ENCODE results near the gene TENT4B. TPM values are rescaled to one million over a fixed set of nuclear protein-coding genes. Genes with fewer than 3 reads are reported as not detected.

Gene TENT4B
- total RNA-seq, 4 donors from 2014 or later, result 5.9 to 24.7 (median 12.7) TPM

DNA sequence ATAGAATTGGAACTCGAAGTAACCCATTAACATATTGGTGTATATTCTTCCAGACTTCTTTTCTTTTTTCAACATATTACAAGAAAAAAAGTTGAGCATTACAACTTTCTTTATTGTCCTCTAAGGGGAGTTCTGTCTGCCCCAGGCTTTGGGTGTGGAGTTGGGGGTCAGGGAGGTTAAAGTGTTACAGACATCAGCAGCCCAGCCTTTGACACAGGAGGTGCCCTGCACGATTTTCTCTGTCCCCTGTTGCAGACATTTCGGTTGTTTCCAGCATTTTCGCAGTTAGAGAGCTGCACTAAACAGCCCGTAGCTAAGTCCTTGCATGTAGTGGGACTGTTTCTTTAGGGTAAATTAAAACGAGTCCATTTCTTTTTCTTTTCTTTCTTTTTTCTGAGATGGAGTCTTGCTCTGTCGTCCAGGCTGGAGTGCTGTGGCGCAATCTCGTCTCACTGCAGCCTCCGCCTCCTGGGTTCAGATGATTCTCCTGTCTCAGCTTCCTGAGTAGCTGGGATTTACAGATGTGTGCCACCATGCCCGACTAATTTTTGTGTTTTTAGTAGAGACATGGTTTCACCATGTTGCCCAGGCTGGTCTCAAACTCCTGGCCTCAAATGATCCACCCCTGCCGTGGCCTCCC lies 99.9 kb downstream of the TENT4B start:
- intact Hi-C loops (cut with DNase I; ENCODE audit: low total_unique reads), result no loop called here
- H3K4me3 ChIP-seq, result no peak overlapping the region
- H3K27me3 ChIP-seq, result no peaks in the 10 kb centered on the region
- H3K4me1 ChIP-seq, result no peaks in the 10 kb centered on the region
- no peak for DNase-seq
- no peaks in the 10 kb centered on the region for H3K36me3 ChIP-seq
- TF ChIP-seq CTCF (IDR thresholded peaks at IDR 0.05) (no peak), POLR2A (IDR thresholded peaks at IDR 0.05) (no peak)
- H3K9me3 ChIP-seq, result no peaks in the 10 kb centered on the region
- H3K27ac ChIP-seq, result no peak overlapping the region

- intact Hi-C loops (cut with DNase I; ENCODE audit: low total_unique reads), result no loop called here
- Histone ChIP-seq H3K4me3 (no peak overlapping the region), H3K36me3 (no peaks in the 10 kb centered on the region), H3K27me3 (no peaks in the 10 kb centered on the region), H3K27ac (no peak overlapping the region), H3K9me3 (no peaks in the 10 kb centered on the region), H3K4me1 (no peaks in the 10 kb centered on the region)
- no peak for TF ChIP-seq POLR2A (IDR thresholded peaks at IDR 0.05)
- no peak for TF ChIP-seq CTCF (IDR thresholded peaks at IDR 0.05)
- DNase-seq, result no peak
Observed at GRCh38 chr16:50253514-50253910, 100.4 kb downstream of the TENT4B start.

- H3K4me1 ChIP-seq, result no peaks in the 10 kb centered on the region
- H3K36me3 ChIP-seq, result no peaks in the 10 kb centered on the region
- no peak for DNase-seq
- H3K9me3 ChIP-seq, result no peaks in the 10 kb centered on the region
- intact Hi-C loops (cut with DNase I; ENCODE audit: low total_unique reads), result no loop called here
- TF ChIP-seq CTCF (IDR thresholded peaks at IDR 0.05) (no peak), POLR2A (IDR thresholded peaks at IDR 0.05) (no peak)
- no peaks in the 10 kb centered on the region for H3K27me3 ChIP-seq
- no peak overlapping the region for H3K4me3 ChIP-seq
- H3K27ac ChIP-seq, result no peak overlapping the region
Observed at GRCh38 chr16:50254072-50254471, 101.0 kb downstream of the TENT4B start.

- H3K4me3 ChIP-seq, result no peak overlapping the region
- no peaks in the 10 kb centered on the region for H3K27me3 ChIP-seq
- no peaks in the 10 kb centered on the region for H3K36me3 ChIP-seq
- H3K9me3 ChIP-seq, result no peaks in the 10 kb centered on the region
- TF ChIP-seq CTCF (IDR thresholded peaks at IDR 0.05), result no peak
- no peaks in the 10 kb centered on the region for H3K4me1 ChIP-seq
- intact Hi-C loops (cut with DNase I; ENCODE audit: low total_unique reads), result no loop called here
- DNase-seq, result no peak
- no peak overlapping the region for H3K27ac ChIP-seq
Observed at GRCh38 chr16:50255538-50255937, 102.4 kb downstream of the TENT4B start.

DNA sequence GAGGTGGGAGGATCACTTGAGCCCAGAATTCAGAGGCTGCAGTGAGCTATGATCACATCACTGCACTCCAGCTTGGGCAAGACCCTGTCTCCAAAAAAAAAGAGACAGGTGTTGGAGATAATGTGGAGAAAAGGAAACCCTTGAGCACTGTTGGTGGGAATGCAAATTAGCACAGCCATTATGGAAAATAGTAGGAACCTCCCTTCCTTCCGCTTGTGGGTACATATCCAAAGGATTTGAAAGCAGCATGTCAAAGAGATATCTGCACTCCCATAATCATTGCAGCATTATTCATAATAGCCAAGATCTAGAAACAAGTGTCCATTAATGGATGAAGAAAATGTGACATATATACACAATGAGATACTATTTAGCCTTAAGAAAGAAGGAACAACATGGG lies 103.5 kb downstream of the TENT4B start:
- no peaks in the 10 kb centered on the region for H3K36me3 ChIP-seq
- intact Hi-C loops (cut with DNase I; ENCODE audit: low total_unique reads), result no loop called here
- no peaks in the 10 kb centered on the region for H3K27me3 ChIP-seq
- no peak for DNase-seq
- no peaks in the 10 kb centered on the region for H3K4me1 ChIP-seq
- no peaks in the 10 kb centered on the region for H3K9me3 ChIP-seq
- H3K4me3 ChIP-seq, result no peak overlapping the region
- TF ChIP-seq CTCF (IDR thresholded peaks at IDR 0.05), result no peak
- no peak for TF ChIP-seq POLR2A (IDR thresholded peaks at IDR 0.05)
- H3K27ac ChIP-seq, result no peak overlapping the region
